ENCODE results near the gene RARRES1.

Gene RARRES1

DNA sequence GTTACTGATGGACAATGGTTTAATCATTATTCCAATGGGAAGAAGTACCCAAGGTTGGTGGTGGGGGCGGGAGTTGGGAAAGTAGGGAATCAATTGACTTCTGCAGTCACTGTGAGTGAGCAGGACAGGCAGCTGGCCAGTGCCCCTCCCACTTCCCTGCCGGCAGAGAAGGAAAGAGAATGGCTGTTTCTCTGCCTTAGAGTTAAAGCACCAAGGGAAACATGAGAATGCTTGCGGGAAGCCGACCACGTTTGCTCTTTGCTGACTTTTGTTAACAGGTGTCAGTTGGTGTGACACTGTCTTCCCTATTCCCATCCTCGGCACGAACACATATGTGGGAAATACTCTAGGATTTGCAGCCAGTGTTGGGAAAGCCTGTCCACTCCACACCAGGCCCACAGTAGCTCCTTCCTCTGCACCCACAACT is 36.1 kb upstream of the RARRES1 start:
- Histone ChIP-seq H3K9me3 (ENCODE audit: control insufficient read depth, low read length) (no peaks in the 10 kb centered on the region), H3K4me3 (ENCODE audit: low read depth, low read length) (no peak overlapping the region), H3K9ac (no peak overlapping the region)

DNA sequence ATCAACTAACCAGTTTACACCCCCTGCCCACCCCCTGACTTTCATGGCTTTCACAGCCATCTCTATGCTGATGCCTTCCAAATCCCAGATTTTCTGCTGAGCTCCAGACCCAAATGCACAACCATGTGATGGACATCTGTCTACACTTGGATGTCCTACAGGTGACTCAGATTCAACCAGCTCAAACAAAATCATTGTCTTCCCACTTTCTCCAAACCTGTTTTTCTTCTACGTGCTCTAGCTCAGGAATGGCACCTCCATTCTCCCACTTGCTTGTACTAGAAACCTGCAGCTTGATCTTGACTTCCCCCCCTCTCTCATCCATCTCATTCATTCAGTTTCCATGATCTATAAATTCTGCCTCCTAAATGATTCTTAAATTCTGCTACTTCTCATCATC is 34.1 kb upstream of the RARRES1 start:
- H3K27me3 ChIP-seq (ENCODE audit: control insufficient read depth, insufficient read depth, low read length), result no peaks in the 10 kb centered on the region
- H3K4me1 ChIP-seq, result no peaks in the 10 kb centered on the region
- H3K36me3 ChIP-seq (ENCODE audit: control insufficient read depth, insufficient read depth, low read length), result no peaks in the 10 kb centered on the region
- H3K9ac ChIP-seq, result no peak overlapping the region
- no peak overlapping the region for H2AFZ ChIP-seq
- H3K27ac ChIP-seq, result no peak overlapping the region
- H3K4me2 ChIP-seq (ENCODE audit: low read length), result no peak overlapping the region
- no peak overlapping the region for H3K4me3 ChIP-seq (ENCODE audit: low read depth, low read length)
- no peaks in the 10 kb centered on the region for H3K79me2 ChIP-seq
- TF ChIP-seq, protein P1, sequence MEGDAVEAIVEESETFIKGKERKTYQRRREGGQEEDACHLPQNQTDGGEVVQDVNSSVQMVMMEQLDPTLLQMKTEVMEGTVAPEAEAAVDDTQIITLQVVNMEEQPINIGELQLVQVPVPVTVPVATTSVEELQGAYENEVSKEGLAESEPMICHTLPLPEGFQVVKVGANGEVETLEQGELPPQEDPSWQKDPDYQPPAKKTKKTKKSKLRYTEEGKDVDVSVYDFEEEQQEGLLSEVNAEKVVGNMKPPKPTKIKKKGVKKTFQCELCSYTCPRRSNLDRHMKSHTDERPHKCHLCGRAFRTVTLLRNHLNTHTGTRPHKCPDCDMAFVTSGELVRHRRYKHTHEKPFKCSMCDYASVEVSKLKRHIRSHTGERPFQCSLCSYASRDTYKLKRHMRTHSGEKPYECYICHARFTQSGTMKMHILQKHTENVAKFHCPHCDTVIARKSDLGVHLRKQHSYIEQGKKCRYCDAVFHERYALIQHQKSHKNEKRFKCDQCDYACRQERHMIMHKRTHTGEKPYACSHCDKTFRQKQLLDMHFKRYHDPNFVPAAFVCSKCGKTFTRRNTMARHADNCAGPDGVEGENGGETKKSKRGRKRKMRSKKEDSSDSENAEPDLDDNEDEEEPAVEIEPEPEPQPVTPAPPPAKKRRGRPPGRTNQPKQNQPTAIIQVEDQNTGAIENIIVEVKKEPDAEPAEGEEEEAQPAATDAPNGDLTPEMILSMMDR (IDR thresholded peaks at IDR 0.05), result no peak
- H3K9me3 ChIP-seq (ENCODE audit: control insufficient read depth, low read length), result no peaks in the 10 kb centered on the region

More for the DNA sequence above, 36.1 kb upstream of the RARRES1 start:
- Histone ChIP-seq H3K27me3 (ENCODE audit: control insufficient read depth, insufficient read depth, low read length) (no peaks in the 10 kb centered on the region), H3K79me2 (no peaks in the 10 kb centered on the region), H2AFZ (no peak overlapping the region), H3K27ac (peak overlapping the region; percentile 30), H3K4me1 (no peaks in the 10 kb centered on the region), H3K36me3 (ENCODE audit: control insufficient read depth, insufficient read depth, low read length) (no peaks in the 10 kb centered on the region), H3K4me2 (ENCODE audit: low read length) (no peak overlapping the region)
- TF ChIP-seq, protein P1 (IDR thresholded peaks at IDR 0.05), result no peak

DNA sequence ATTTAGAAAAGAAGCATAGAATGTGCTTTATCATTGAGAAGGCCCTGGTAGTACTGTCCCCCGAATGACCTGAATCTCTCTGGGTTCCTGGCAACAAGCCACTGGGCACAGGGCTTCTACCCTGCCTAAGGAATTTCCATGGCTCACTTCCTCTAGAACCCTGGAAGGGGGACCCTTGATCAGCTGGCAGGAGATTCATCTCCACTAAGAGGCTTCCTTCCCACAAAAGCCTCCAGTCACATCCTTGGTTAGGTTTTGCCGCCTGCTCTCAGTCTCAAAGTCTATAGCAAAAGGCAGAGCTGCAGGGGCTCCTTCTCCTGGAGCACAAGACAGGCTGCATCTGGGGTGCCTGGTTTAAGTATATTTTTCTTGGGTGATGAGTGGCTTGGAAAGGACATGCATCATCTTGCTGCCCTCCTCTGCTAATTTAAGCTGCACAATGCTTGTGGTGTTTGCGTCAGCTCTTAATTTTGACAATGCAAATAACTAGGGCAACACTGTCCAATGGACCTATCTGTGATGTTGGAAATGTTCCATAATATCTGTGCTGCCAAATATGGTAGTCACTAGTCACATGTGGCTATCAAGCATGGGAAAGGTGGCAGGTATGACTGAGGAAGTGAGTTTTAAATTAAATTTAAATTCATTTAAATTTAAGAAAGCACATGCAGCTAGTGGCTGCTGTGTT is 33.4 kb upstream of the RARRES1 start:
- Histone ChIP-seq H2AFZ (no peak overlapping the region), H3K79me2 (no peaks in the 10 kb centered on the region), H3K9me3 (ENCODE audit: control insufficient read depth, low read length) (no peaks in the 10 kb centered on the region), H3K4me1 (no peaks in the 10 kb centered on the region), H3K36me3 (ENCODE audit: control insufficient read depth, insufficient read depth, low read length) (no peaks in the 10 kb centered on the region), H3K27ac (no peak overlapping the region), H3K27me3 (ENCODE audit: control insufficient read depth, insufficient read depth, low read length) (no peaks in the 10 kb centered on the region), H3K4me3 (ENCODE audit: low read depth, low read length) (no peak overlapping the region), H3K9ac (no peak overlapping the region), H3K4me2 (ENCODE audit: low read length) (no peak overlapping the region)
- TF ChIP-seq, protein P1 (IDR thresholded peaks at IDR 0.05), result no peak

DNA sequence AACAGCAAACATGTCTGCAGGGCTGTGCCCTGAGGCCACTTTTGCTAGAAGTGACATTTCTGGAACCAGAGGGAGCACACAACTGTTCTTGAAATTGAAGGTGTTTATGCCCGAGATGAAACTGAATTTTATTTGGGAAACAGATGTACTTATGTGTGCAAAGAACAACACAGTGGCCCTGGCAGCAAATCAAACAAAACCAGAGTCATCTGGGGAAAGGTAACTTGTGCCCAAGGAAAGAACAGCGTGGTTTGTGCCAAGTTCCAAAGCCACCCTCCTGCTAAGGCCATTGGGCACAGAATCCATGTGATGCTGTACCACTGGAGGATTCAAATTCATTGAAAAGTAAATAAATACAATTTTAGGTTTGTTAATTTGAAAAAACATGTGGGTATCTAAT is 31.2 kb upstream of the RARRES1 start:
- TF ChIP-seq, protein P1 (IDR thresholded peaks at IDR 0.05), result no peak
- Histone ChIP-seq H3K4me1 (no peaks in the 10 kb centered on the region), H3K4me3 (ENCODE audit: low read depth, low read length) (no peak overlapping the region), H3K36me3 (ENCODE audit: control insufficient read depth, insufficient read depth, low read length) (no peaks in the 10 kb centered on the region), H3K79me2 (no peaks in the 10 kb centered on the region), H3K9me3 (ENCODE audit: control insufficient read depth, low read length) (no peaks in the 10 kb centered on the region), H2AFZ (no peak overlapping the region), H3K27me3 (ENCODE audit: control insufficient read depth, insufficient read depth, low read length) (no peaks in the 10 kb centered on the region), H3K27ac (no peak overlapping the region), H3K4me2 (ENCODE audit: low read length) (no peak overlapping the region), H3K9ac (no peak overlapping the region)

DNA sequence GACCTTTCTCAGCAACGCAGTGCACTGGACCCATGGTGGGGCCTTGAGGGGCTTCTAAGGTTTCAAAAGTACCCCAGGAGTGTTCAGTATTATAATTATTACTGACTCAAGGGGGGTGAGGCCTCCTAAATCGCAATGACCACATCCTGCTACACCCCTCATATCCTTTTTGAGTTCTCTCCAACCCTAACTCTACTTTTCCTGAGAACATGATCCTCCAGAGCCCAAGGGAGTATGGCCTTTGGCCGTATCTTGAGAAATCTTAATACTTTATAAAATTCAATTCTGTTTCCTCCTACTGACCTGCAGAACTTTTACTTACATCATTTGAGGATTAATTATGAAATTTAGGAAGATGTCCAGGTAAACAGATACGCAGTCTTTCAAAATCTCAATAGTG is 30.4 kb upstream of the RARRES1 start:
- H3K4me3 ChIP-seq (ENCODE audit: low read depth, low read length), result no peak overlapping the region
- TF ChIP-seq, protein P1 (IDR thresholded peaks at IDR 0.05), result no peak
- H3K27me3 ChIP-seq (ENCODE audit: control insufficient read depth, insufficient read depth, low read length), result no peaks in the 10 kb centered on the region
- no peaks in the 10 kb centered on the region for H3K36me3 ChIP-seq (ENCODE audit: control insufficient read depth, insufficient read depth, low read length)
- no peak overlapping the region for H3K9ac ChIP-seq
- H2AFZ ChIP-seq, result no peak overlapping the region
- no peak overlapping the region for H3K27ac ChIP-seq
- H3K9me3 ChIP-seq (ENCODE audit: control insufficient read depth, low read length), result no peaks in the 10 kb centered on the region
- H3K79me2 ChIP-seq, result no peaks in the 10 kb centered on the region
- H3K4me1 ChIP-seq, result no peaks in the 10 kb centered on the region
- no peak overlapping the region for H3K4me2 ChIP-seq (ENCODE audit: low read length)

Data from parathyroid adenoma (tissue), 2 donors.